Keratinocyte (primary cell): ENCODE measurements around the gene GARRE1.

Source experiments
- CTCF ChIP-seq, 3 experiments: IDR thresholded peaks in 1 of 3; conservative IDR thresholded peaks in 1 of 3; optimal IDR thresholded peaks in 1 of 3; 2 replicates in 2 of 3; 3 replicates in 1 of 3; pipeline versions ENCODE3 to v1.5.1; 2011; ENCODE audit warnings: low read length in 3 of 3, mild to moderate bottlenecking in 3 of 3, moderate library complexity in 2 of 3, control low read depth in 1 of 3, inconsistent platforms in 1 of 3; ENCODE audit not compliant: insufficient read depth in 2 of 3; ENCODE audit errors: extremely low read depth in 1 of 3
- EZH2 ChIP-seq: IDR thresholded peaks from one replicate; pipeline ENCODE4 v1.6.1; 2012; ENCODE audit warnings: inconsistent platforms, mild to moderate bottlenecking, low read length, moderate library complexity

DNA sequence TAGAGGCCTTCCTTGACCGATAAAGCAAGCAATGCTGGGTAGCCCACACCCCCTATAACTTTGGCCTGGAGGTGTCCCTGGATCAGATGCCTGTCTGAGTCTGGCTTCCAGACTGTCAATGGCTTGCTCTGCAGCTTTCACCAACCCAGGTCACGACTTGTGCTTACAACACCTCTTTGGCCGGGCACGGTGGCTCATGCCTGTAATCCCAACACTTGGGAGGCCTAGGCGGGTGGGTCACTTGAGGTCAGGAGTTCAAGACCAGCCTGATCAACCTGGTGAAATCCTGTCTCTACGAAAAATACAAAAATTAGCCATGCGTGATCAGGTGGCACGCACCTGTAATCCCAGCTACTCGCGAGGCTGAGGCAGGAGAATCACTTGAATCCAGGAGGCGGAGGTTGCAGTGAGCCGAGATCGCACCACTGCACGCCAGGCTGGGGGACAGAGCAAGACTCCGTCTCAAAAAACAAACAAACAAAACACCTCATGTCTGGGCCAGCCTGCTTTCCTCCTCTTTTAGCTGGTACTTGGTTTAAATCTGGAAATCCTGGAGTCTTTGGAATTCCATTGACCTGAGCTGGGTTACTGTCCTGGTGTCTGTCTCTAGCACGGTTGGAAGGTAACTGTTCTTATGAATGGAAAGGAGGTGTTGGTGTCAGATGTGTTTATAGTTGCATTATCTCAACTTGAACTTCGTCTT lies 10.3 kb upstream of the GARRE1 start:
- TF ChIP-seq CTCF (optimal IDR thresholded peaks at IDR 0.05 in 1 of 3, IDR thresholded peaks at IDR 0.05 in 1 of 3, conservative IDR thresholded peaks at IDR 0.05 in 1 of 3; ENCODE audit: extremely low read depth in 1 of 3, insufficient read depth in 2 of 3, low read length in 3 of 3): no peak
- TF ChIP-seq EZH2: no peak
